HG03097 (cell line): Measurements from ENCODE around the gene DUOX1.
"Not testable (repeated sequence)": the region's sequence is repeated elsewhere in the genome, so short reads cannot be mapped to it uniquely, and the experiment has no call there.

Experiments
- ATAC-seq: cut with Tn5 transposase; IDR thresholded peaks from one replicate; pipeline ENCODE4 v1.9.1; 2021; ENCODE audit not compliant: unreplicated experiment, low FRiP score

Gene DUOX1

GRCh38 chr15:45129651-45130129, at the start of gene DUOX1, which contains the start of gene DUOXA1:
Gene DUOX1, plus strand, starts transcription at chr15:45129994. Its CDS starts 1,973 bp downstream, at chr15:45131967.
Gene DUOXA1, minus strand, starts transcription at chr15:45129879. Its CDS starts 6,865 bp downstream, at chr15:45123014.
- ATAC-seq = no peak

DNA sequence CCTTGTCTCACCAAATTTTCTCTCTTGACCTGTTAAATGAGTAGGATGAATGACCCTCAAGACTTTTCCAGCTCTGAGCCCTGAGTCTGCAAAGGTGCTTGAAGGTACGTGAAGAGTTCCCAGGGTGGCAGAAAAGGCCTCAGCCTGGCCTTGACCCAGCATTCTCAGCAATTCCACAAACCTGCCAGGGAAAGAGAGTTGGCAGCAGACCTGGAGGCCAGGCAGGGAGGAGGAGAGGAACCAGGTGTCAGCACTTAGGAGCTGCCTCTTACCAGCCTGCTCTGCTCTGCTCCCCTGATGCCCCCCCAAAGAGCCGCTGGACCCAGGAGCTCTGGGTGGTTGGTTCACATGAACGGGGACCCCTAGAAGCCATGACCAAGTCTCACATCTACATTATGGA, 49.2 kb upstream of the DUOX1 start:
- not testable (repeated sequence) for ATAC-seq

DNA sequence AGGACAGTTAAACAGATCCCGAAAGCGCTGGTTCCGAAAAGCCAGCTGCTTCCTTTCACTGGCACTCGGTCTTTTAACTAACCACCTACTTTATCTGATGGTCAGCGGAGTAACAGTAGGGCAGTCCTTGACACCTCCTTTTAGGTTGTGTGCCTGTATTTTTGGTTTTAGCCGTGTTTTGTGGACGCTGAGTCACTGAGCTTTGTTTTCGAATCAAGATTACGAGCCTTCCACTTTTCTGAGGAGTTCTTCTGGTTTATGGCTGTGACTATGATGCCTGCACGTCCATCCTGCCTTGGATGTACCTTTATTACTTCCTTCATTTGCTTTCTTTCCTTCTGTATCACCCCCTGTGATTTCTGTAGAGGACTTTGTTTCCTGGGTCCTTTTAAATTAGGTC, 47.4 kb upstream of the DUOX1 start:
- not testable (repeated sequence) for ATAC-seq

- no peak for ATAC-seq
Measured at GRCh38 chr15:45083223-45083622, 46.6 kb upstream of the DUOX1 start.

GRCh38 chr15:45084163-45084562, 45.6 kb upstream of the DUOX1 start:
- ATAC-seq = no peak

- no peak for ATAC-seq
Measured at GRCh38 chr15:45087513-45087912, 42.3 kb upstream of the DUOX1 start.

DNA sequence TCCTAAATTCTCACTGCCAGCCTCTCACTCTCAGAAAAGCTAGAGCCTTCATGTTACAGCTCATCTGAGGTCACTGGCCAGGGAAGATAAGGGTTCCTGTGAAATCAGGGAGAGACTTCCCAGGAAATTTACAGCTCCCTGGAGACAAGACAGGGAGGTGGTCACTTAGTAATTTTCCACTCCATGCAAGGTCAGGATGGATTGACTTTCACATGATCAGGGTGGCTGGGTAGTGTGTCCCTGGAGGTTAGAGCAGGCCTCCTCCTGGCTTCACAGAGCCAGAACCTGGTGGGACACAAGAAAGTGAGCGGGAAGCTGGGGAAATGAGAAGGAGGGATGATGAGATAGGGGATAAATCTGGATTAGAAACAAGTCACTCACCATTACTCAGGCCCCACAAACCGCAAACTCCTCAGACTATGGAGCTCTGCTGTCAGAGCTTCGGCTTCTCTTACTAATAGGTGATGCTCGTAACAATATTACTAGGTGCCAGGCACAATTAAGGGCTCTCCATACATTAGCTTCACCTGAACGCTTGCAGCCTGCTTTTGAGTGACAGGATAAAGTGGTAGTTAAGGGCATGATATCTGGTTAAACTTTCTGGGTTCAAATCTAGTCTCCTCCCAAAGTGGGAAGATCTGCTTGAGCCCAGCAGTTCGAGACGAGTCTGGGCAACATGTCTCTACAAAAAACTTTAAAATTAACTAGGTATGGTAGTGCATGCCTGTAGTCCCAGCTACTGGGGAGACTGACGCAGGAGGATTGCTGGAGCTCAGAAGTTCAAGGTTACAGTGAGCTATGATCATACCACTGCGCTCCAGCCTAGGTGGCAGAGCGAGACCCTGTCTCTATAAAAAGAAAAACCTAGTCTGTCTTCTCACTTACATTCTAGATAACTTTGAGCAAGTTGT, 40.7 kb upstream of the DUOX1 start:
- ATAC-seq = no peak

GRCh38 chr15:45089712-45090373, 40.0 kb upstream of the DUOX1 start:
- no peak for ATAC-seq

GRCh38 chr15:45091161-45091560, 38.6 kb upstream of the DUOX1 start:
- ATAC-seq = no peak

DNA sequence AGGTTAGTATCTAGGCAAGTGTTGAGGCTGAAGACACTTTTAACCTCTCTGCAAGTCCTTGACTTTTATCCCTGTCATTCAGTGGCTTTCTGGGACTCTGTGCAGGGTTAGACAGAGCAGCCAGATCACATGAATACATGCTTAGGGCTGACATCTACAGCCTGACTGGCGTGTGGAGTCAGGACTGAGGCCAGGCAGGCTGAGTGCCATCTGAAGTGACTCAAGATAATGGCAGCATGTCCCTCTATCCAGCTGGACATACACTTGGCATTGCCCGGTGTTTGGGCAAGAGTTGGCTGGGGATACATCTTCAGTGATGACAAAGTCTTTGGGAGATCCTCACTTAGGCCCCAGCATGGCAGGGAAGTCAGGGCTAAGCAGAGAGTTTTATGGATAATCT, 38.2 kb upstream of the DUOX1 start:
- no peak for ATAC-seq

DNA sequence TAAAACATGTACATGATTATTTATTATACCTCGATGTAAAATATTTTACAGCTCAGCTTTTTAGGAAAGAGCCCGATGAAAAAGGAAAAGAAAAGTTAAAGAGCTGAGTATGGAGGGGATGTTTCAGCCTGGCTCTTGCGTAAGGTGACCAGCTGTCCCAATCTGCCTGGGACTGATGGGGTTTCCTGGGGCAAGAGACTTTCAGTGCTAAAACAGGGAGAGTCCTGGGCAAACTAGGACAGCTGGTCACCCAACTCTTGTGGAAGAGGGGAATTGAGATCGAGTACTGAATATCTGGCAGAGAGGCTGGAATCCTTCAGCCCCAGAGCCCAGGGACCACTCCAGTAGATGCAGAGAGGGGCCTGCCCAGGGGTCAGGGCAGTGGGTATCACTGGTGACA, 36.8 kb upstream of the DUOX1 start:
- no peak for ATAC-seq

GRCh38 chr15:45093622-45094357, 36.0 kb upstream of the DUOX1 start:
- ATAC-seq = no peak

DNA sequence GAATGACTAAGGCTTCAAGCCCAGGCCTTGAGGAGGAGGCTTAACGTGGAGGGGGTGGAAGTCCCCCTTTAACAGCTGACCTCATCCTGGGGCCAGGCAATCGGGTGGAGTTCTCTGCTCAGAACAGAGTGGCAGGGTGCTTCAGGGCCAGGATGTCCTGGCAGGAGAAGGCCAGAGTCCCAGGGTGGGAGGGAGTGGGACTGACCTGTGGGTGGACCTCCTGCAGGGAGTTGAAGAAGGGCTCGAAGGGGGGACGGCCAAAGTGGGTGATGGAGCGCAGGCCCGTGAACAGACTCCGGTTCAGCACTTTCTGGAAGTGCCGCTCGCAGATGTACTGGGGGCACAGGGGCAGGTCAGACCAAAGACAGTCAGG, 35.5 kb upstream of the DUOX1 start:
- no peak for ATAC-seq

- no peak for ATAC-seq
Measured at GRCh38 chr15:45095661-45096060, 34.1 kb upstream of the DUOX1 start.

DNA sequence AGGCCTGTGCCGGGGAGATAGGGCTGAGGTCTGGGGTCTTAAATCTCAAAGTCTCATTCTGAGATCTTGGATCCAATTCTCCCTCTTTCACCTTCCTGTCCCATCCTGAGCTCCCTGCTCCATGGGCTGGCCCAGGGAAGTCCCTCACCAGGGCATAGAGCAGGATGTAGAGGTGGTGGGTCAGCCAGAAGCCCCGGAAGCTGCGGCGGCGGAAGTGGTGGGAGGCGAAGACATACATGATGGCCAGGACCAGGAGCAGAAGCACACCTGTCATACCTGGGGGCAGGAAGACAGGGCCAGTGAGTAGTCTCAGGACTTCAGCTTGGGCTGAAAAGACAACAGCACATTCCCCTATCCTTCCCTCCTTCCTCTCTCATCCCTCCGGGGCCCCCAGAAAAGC, 32.3 kb upstream of the DUOX1 start:
- ATAC-seq = no peak

GRCh38 chr15:45099549-45100165, 30.1 kb upstream of the DUOX1 start:
- no peak for ATAC-seq

DNA sequence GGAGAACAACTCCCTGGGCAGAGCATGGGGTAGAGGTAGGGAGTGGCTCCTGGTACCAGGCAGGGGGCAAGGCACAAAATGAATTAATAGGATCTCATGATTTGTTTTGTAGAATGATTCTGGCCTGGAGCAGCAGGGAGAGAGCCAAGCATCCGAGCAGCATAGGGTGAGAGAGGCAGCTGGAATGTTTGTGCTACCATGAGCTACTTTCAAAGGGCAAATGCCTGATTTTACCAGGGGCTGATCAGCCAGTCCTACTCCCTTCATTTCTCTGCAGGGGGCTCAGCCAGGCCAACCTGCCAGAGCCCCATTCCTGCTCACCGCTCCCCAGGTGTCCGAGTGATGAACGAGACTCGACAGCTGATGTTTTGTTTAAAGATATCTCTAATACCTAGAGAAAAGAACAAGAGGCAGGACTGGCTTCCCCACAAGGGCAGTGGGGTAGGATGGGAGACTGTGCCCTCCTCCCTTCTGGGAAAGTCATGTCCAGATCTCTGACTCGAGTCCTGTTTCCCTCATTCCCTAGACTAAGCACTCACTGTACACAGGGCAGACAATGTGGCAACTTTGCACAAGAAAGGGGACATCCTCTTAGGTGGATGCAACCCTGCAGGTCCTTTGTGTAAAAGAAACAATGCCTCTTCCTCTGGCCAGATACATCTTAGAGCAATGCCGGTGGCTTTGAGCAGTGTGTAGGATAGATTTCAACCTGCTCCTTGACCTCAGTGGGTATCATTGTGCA, 28.7 kb upstream of the DUOX1 start:
- no peak for ATAC-seq

DNA sequence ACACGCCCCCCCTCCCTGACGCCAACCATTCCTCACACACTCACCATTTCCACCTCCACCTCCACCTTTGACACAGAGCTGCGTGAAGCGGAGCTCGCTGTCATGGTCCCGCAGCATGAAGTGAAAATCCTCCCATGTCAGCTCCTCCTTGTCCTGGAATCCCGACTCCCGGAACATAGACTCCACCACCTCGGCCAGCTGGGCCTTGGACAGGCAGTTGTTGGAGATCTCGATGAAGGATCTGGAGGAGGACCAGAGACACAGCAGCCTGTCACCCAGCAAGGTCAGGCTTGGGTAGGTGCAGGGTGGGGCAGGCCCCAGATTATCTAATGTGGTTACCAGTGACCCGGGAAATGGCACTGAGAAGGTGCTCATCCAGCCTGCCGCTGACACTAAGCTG, 28.0 kb upstream of the DUOX1 start:
- no peak for ATAC-seq

- ATAC-seq = no peak
Measured at GRCh38 chr15:45102226-45102625, 27.6 kb upstream of the DUOX1 start.

- not testable (repeated sequence) for ATAC-seq
Measured at GRCh38 chr15:45104170-45104569, 25.6 kb upstream of the DUOX1 start.
